A673 (cell line): ENCODE results near the gene CTU2. TPM values are rescaled to one million over a fixed set of nuclear protein-coding genes. Genes with fewer than 3 reads are reported as not detected.
A peak's percentile ranks its signal among the peaks of the same experiment; 100 is the strongest.

Experiments
- Bru-seq: library from RNA; stranded (reverse); fragments of 400-500 nt; gene quantifications from one replicate; lab custom pipeline; 2021; lab: Mats Ljungman, UMichigan
- BruChase-seq, 2 experiments: library from RNA; stranded (reverse); fragments of 400-500 nt; gene quantifications; one replicate each; lab custom pipeline; 2021; lab: Mats Ljungman, UMichigan
- BruUV-seq: library from RNA; stranded (reverse); fragments of 400-500 nt; replicated peaks from 2 replicates; lab custom pipeline; 2021; lab: Mats Ljungman, UMichigan
- CTCF ChIA-PET: fragments of 300-600 bp; sonication (Branson Sonifier 250); formaldehyde crosslinking; loops from one replicate; lab custom pipeline; 2022; ENCODE audit warnings: antibody characterized with exemption; lab: Charles Lee
- POLR2A ChIA-PET: fragments of 300-600 bp; sonication (Branson Sonifier 250); formaldehyde crosslinking; loops from one replicate; lab custom pipeline; 2022; ENCODE audit warnings: antibody characterized with exemption; ENCODE audit not compliant: low non-redundant PET; lab: Charles Lee
- DNase-seq: peaks from one replicate; pipeline ENCODE4 v3.0.0-alpha.2; 2015; ENCODE audit warnings: low spot score
- H3K27ac ChIP-seq: fragments of 200-600 bp; sonication (generic); 2 replicates; pipeline ENCODE4 v1.5.1; 2016; ENCODE audit warnings: mixed run types, low read depth, mild to moderate bottlenecking, mixed read lengths, antibody characterized with exemption, low read length; ENCODE audit not compliant: poor library complexity, severe bottlenecking
- H3K27me3 ChIP-seq: fragments of 200-600 bp; sonication (generic); replicated peaks from 2 replicates; pipeline ENCODE4 v1.6.1; 2017; ENCODE audit warnings: mixed run types, low read depth, mild to moderate bottlenecking, mixed read lengths, antibody characterized with exemption, low read length; ENCODE audit not compliant: insufficient read depth, poor library complexity
- H3K36me3 ChIP-seq: fragments of 200-600 bp; sonication (generic); 2 replicates; pipeline ENCODE4 v1.6.1; 2016; ENCODE audit warnings: mixed run types, mild to moderate bottlenecking, mixed read lengths, antibody characterized with exemption, low read length; ENCODE audit not compliant: insufficient read depth, poor library complexity, severe bottlenecking
- H3K4me1 ChIP-seq: fragments of 200-600 bp; sonication (generic); 2 replicates; pipeline ENCODE4 v1.6.1; 2017; ENCODE audit warnings: mixed run types, mild to moderate bottlenecking, mixed read lengths, antibody characterized with exemption, low read length; ENCODE audit not compliant: insufficient read depth, poor library complexity, severe bottlenecking
- H3K4me3 ChIP-seq: fragments of 200-600 bp; sonication (generic); 2 replicates; pipeline ENCODE4 v1.5.1; 2016; ENCODE audit warnings: low read depth, mixed run types, mild to moderate bottlenecking, mixed read lengths, low read length; ENCODE audit not compliant: poor library complexity, severe bottlenecking
- H3K9me3 ChIP-seq: fragments of 200-600 bp; sonication (generic); 2 replicates; pipeline ENCODE4 v1.6.1; 2016; ENCODE audit warnings: mixed run types, low read depth, mild to moderate bottlenecking, mixed read lengths, antibody characterized with exemption, low read length; ENCODE audit not compliant: poor library complexity, severe bottlenecking
- CTCF ChIP-seq: fragments of 300-800, 200-600 bp; sonication (generic); conservative IDR thresholded peaks from 2 replicates; pipeline ENCODE4 v1.5.1; 2017; ENCODE audit warnings: low read depth, mild to moderate bottlenecking, antibody characterized with exemption, low read length, moderate library complexity, mixed read lengths
- EZH2 ChIP-seq: fragments of 200-600 bp; sonication (generic); IDR thresholded peaks from 2 replicates; pipeline ENCODE4 v1.6.1; 2017; ENCODE audit warnings: borderline replicate concordance, low read depth, mild to moderate bottlenecking, mixed read lengths, antibody characterized with exemption, low read length; ENCODE audit not compliant: poor library complexity, severe bottlenecking
- intact Hi-C: fragments of 100-400 bp; cut with micrococcal nuclease; formaldehyde crosslinking; loops from one replicate; pipeline ENCODE4 v1.10.0; 2022; ENCODE audit not compliant: unreplicated experiment
- long read RNA-seq: library from polyadenylated mRNA; stranded (forward); transcript quantifications from one replicate; pipeline ENCODE4 v2.0.0, GENCODE V29; 2022
- total RNA-seq: library from RNA; stranded (reverse); gene quantifications from 2 replicates; pipeline ENCODE4 v1.2.3, GENCODE V29; 2021

The CTU2 gene
- total RNA-seq (45.0 and 47.5 TPM in 2 replicates), Bru-seq, nascent RNA (percentile 45 among the genes with signal in this experiment), BruChase-seq, experiment 1, labeled RNA remaining after a 2-hour chase (percentile 53 among the genes with signal in this experiment), BruChase-seq, experiment 2, labeled RNA remaining after a 6-hour chase (percentile 62 among the genes with signal in this experiment)
- long read RNA-seq, transcript CTU2-202 (15 exons, 1,751 nt) = major isoform, 37 of 57 reads
- long read RNA-seq, partial matches to known transcripts = 7 of 57 reads
- long read RNA-seq, other reads (novel, unspliced or antisense) = 12 of 57 reads

GRCh38 chr16:88706229-88706964 lies at the start of gene CTU2, which contains the start of gene RNF166:
Gene CTU2 (plus strand): TSS chr16:88706503. CDS start chr16:88706531, 28 bp downstream.
Gene RNF166 (minus strand): TSS chr16:88706408. CDS start chr16:88706325, 83 bp downstream.
- Histone ChIP-seq H3K36me3 (no peaks in the 10 kb centered on the region), H3K4me3 (peak within 1 kb of the TSS; percentile 94), H3K27me3 (no peaks in the 10 kb centered on the region), H3K9me3 (no peaks in the 10 kb centered on the region), H3K4me1 (peaks cover 30% of the 10 kb centered on the region), H3K27ac (peak within 1 kb of the TSS; percentile 76)
- DNase-seq = peak; percentile 91
- no TSS peak for BruUV-seq
- POLR2A ChIA-PET = no interaction called here
- intact Hi-C loops = no loop called here
- TF ChIP-seq EZH2 (no peak), CTCF (no peak)
- CTCF ChIA-PET = interaction anchor here (1.4 kb wide), 1 partner anchor 31 kb away, joined by 18 read pairs; no protein-coding TSS in a partner anchor

- ChIA-PET POLR2A (no interaction called here), CTCF (no interaction called here)
- Histone ChIP-seq H3K36me3 (peaks cover 57% of the 10 kb centered on the region), H3K4me1 (no peaks in the 10 kb centered on the region), H3K9me3 (no peaks in the 10 kb centered on the region), H3K27ac (no peak overlapping the region), H3K4me3 (no peak overlapping the region), H3K27me3 (no peaks in the 10 kb centered on the region)
- no TSS peak for BruUV-seq
- intact Hi-C loops = no loop called here
- no peak for DNase-seq
- TF ChIP-seq CTCF = no peak
- no peak for TF ChIP-seq EZH2
Measured at GRCh38 chr16:88657371-88657770, 48.9 kb upstream of the CTU2 start.

GRCh38 chr16:88658714-88659113 lies 47.6 kb upstream of the CTU2 start:
- intact Hi-C loops = no loop called here
- H3K27me3 ChIP-seq = no peaks in the 10 kb centered on the region
- TF ChIP-seq CTCF = no peak
- no peak for TF ChIP-seq EZH2
- ChIA-PET CTCF (no interaction called here), POLR2A (no interaction called here)
- H3K27ac ChIP-seq = no peak overlapping the region
- no peaks in the 10 kb centered on the region for H3K9me3 ChIP-seq
- BruUV-seq = no TSS peak
- no peak overlapping the region for H3K4me3 ChIP-seq
- peaks cover 46% of the 10 kb centered on the region for H3K36me3 ChIP-seq
- no peaks in the 10 kb centered on the region for H3K4me1 ChIP-seq
- DNase-seq = no peak
